Right cardiac atrium (tissue), 5 donors: ENCODE data around the gene SIGLEC9. TPM values are rescaled to one million over a fixed set of nuclear protein-coding genes. Genes with fewer than 3 reads are reported as not detected.
"Not testable (repeated sequence)": the region's sequence is repeated elsewhere in the genome, so short reads cannot be mapped to it uniquely, and the experiment has no call there.

Source experiments
- ATAC-seq, 2 donors: fragments of 200-7000 bp; cut with Tn5 transposase; one replicate each; pipeline versions ENCODE4 v1.8.0 to v1.9.1; 2020; ENCODE audit warnings: moderate library complexity in 2 of 2, mild to moderate bottlenecking in 1 of 2
- DNase-seq, 3 donors: peaks; one replicate each; pipeline ENCODE4 v3.0.0-alpha.2; 2020
- H3K27ac ChIP-seq: one replicate; pipeline ENCODE4 v1.5.1; 2013; ENCODE audit warnings: mild to moderate bottlenecking, low read length, control low read depth, moderate library complexity
- H3K27me3 ChIP-seq: one replicate; pipeline ENCODE4 v1.6.1; 2013; ENCODE audit not compliant: control insufficient read depth, insufficient read depth
- H3K4me1 ChIP-seq: one replicate; pipeline ENCODE4 v1.6.1; 2013; ENCODE audit warnings: low read length; ENCODE audit not compliant: control insufficient read depth, insufficient read depth
- H3K4me3 ChIP-seq: one replicate; pipeline ENCODE4 v1.5.1; 2013; ENCODE audit warnings: low read length, control low read depth
- H3K9me3 ChIP-seq: one replicate; pipeline ENCODE4 v1.6.1; 2013; ENCODE audit warnings: low read length; ENCODE audit not compliant: control insufficient read depth
- WGBS: extraction: QIAGEN DNeasy Blood & Tissue Kit; methylation state at CpG from one replicate; pipeline ENCODE4 v1.1.7; 2013; 5-methylcytosine and 5-hydroxymethylcytosine counted together
- intact Hi-C, 4 donors: fragments of 100-400 bp; cut with DNase I; formaldehyde crosslinking; loops; one replicate each; pipeline versions ENCODE4 v1.11.0 to v1.14.0; 2022 to 2023
- polyA plus RNA-seq: library from polyadenylated mRNA; stranded (reverse); fragments of 200-250 nt; gene quantifications from one replicate; pipeline ENCODE4 v1.2.3, GENCODE V29; 2013
- total RNA-seq, 4 donors: library from RNA; stranded (reverse); fragmentation: NEBNext Ultra II Directional; extraction: Animal tissue kit (Norgen Biotek cat#: 25700); gene quantifications; one replicate each; pipeline ENCODE4 v1.2.1, GENCODE V29; 2021
- donor health status: healthy with polysubstance abuse.
- donor health status: DM: no; HTN: yes; CAD: no.
- donor health status: DM: no; HTN: no; CAD: no.
- donor health status: DM: no; HTN: yes; CAD: no; lungs with severe emphysema.
- donor health status: DM: yes; HTN: yes; CAD: no.

The SIGLEC9 gene
- total and polyA plus RNA-seq, 5 donors = 1.2 to 6.0 (median 4.1) TPM

DNA sequence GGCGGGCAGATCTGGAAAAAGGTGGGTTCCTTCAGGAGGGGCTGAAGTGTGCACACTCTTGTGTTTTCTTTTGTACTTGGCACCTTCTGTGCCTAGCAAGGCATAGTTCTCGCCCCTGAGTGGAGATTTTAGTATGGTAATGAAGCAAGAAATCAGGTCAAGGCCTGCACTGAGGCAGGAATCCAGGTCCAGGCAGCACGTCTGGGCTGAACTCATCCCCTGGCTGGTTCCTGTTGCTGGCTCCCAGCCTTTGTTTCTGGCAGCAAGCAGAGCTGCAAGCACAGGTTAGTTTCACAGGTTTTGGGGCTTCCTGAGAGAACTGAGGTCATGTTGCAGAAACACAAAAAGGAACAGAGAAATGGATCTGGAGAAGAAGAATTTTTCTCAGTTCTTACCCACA is 38.6 kb downstream of the SIGLEC9 start:
- no peak overlapping the region for H3K4me3 ChIP-seq
- H3K27ac ChIP-seq = no peak overlapping the region
- intact Hi-C loops = loop anchor here in 1 of 4 donors (10.0 kb wide), 1 partner anchor 138 kb away; the partner anchor contains the start of gene KLK11
- ATAC-seq (no peak), DNase-seq (no peak)
- WGBS = 65% methylated on average over 3 of the region's 3 CpGs
- H3K4me1 ChIP-seq = no peaks in the 10 kb centered on the region
- H3K27me3 ChIP-seq = no peaks in the 10 kb centered on the region
- no peaks in the 10 kb centered on the region for H3K9me3 ChIP-seq

DNA sequence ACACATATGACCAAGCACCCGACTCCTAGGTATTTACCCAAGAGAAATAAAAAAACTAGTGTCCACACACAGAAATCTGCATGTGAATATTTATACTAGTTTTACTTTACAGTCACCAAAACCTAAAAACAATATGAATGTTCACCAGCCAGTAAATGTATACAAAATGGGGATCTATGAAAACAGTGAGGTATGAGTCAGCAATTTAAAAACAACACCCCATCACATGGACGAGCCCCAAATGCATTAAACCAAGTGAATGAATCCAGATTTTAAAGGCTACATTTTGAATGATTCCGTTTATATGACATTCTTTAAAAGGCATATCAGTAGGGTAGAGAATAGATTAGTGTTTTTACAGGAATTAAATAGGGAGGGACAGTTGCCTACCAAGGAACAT is 39.5 kb downstream of the SIGLEC9 start:
- Histone ChIP-seq H3K4me3 (no peak overlapping the region), H3K4me1 (peaks cover 2% of the 10 kb centered on the region), H3K27me3 (no peaks in the 10 kb centered on the region), H3K27ac (no peak overlapping the region), H3K9me3 (no peaks in the 10 kb centered on the region)
- intact Hi-C loops = loop anchor here in 1 of 4 donors (10.0 kb wide), 1 partner anchor 139 kb away; the partner anchor contains the start of gene KLK11
- ATAC-seq (no peak), DNase-seq (no peak)
- 75% methylated on average over 3 of the region's 3 CpGs for WGBS

- Histone ChIP-seq H3K27ac (no peak overlapping the region), H3K4me3 (no peak overlapping the region), H3K9me3 (no peaks in the 10 kb centered on the region), H3K27me3 (no peaks in the 10 kb centered on the region), H3K4me1 (peaks cover 2% of the 10 kb centered on the region)
- no peak for DNase-seq
- peak; percentile 40 to 49 for ATAC-seq
- WGBS = 46% methylated on average over 9 of the region's 9 CpGs
- intact Hi-C loops = loop anchor here in 1 of 4 donors (10.0 kb wide), 1 partner anchor 142 kb away; the partner anchor contains the start of gene KLK11
These were observed 42.3 kb downstream of the SIGLEC9 start for GRCh38 chr19:51166846-51167490.

DNA sequence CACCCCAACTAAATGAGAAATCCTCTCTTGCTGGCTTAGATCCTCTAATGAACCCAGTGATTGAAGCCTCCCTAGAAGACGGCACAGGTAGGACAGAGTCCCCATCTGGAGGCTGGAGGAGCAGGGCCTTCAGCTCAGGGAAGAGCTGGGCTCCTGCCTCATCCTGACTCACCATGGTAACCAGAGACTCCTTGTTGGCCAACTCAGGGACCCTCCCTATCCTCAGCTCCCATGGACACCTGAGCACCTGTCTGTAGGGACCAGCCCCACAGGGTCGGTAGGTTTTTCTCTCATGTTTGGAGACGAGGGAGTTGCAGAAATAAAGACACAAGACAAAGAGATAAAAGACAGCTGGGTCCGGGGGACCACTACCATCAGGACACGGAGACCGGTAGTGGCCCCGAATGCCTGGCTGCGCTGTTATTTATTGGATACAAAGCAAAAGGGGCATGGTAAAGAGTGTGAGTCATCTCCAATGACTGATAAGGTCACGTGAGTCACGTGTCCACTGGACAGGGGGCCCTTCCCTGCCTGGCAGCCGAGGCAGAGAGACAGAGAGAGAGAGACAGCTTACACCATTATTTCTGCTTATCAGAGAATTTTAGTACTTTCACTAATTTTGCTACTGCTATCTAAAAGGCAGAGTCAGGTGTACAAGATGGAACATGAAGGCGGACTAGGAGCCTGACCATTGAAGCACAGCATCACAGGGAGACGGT is 44.0 kb downstream of the SIGLEC9 start:
- Histone ChIP-seq H3K9me3 (no peaks in the 10 kb centered on the region), H3K27ac (no peak overlapping the region), H3K27me3 (no peaks in the 10 kb centered on the region), H3K4me1 (peaks cover 2% of the 10 kb centered on the region), H3K4me3 (no peak overlapping the region)
- intact Hi-C loops = loop anchor here in 1 of 4 donors (10.0 kb wide), 1 partner anchor 144 kb away; the partner anchor contains the start of gene KLK11
- WGBS = 55% methylated on average over 13 of the region's 13 CpGs
- peak in 1 of 2 donors; percentile 14 for ATAC-seq
- DNase-seq = no peak

DNA sequence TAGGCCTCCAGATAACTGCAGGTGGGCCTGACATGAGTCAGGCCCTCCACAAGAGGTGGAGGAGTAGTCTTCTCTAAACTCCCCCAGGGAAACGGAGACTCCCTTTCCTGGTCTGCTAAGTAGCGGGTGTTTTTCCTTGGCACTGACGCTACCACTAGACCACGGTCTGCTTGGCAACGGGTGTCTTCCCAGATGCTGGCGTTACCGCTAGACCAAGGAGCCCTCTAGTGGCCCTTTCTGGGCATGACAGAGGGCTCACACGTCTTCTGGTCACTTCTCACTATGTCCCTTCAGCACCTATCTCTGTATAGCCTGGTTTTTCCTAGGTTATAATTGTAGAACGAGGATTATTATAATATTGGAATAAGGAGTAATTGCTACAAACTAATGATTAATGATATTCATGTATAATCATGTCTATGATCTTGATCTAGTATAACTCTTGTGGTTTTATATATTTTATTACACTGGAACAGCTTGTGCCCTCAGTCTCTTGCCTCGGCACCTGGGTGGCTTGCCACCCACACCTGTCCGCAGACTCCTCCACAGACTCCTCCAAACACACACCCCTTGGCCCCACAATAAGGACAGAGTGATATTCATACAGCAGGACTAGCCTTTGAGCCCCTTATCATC is 44.7 kb downstream of the SIGLEC9 start:
- not testable (repeated sequence) for H3K4me3 ChIP-seq, H3K27me3 ChIP-seq, H3K9me3 ChIP-seq, ATAC-seq, H3K27ac ChIP-seq, H3K4me1 ChIP-seq
- DNase-seq = peak; percentile 81 to 93 (median 86)
- WGBS = 13% methylated on average over 11 of the region's 11 CpGs
- intact Hi-C loops = loop anchor here in 1 of 4 donors (10.0 kb wide), 1 partner anchor 145 kb away; the partner anchor contains the start of gene KLK11

DNA sequence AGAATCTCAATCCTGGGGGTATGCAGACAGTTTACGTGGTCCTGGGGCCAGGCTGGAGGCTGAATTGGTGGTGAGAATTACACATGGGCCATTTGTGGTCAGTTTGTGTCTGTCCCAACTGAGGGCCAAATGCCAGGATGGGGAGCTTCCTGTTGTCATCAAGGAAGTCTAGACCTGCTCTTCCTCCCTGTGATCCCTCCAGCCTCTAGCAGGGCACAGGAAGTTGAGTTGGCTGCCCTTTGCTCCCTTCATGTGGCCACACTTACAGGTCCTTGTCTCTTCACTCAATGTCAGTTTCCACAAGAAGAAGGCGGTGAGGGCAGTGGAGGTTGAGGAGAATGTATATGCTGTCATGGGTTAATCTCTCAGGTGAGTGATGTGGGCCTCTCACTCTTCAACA is 47.5 kb downstream of the SIGLEC9 start:
- intact Hi-C loops = no loop called here
- no peak overlapping the region for H3K4me3 ChIP-seq
- ATAC-seq (no peak), DNase-seq (no peak)
- H3K27ac ChIP-seq = no peak overlapping the region
- 83% methylated on average over 2 of the region's 2 CpGs for WGBS
- peaks cover 2% of the 10 kb centered on the region for H3K4me1 ChIP-seq
- H3K9me3 ChIP-seq = no peaks in the 10 kb centered on the region
- no peaks in the 10 kb centered on the region for H3K27me3 ChIP-seq

GRCh38 chr19:51173681-51174080 is 49.0 kb downstream of the SIGLEC9 start:
- Histone ChIP-seq H3K9me3 (no peaks in the 10 kb centered on the region), H3K4me1 (peaks cover 2% of the 10 kb centered on the region), H3K4me3 (no peak overlapping the region), H3K27me3 (no peaks in the 10 kb centered on the region), H3K27ac (no peak overlapping the region)
- no peak for DNase-seq
- intact Hi-C loops = no loop called here
- no peak for ATAC-seq
- 52% methylated on average over 5 of the region's 5 CpGs for WGBS

DNA sequence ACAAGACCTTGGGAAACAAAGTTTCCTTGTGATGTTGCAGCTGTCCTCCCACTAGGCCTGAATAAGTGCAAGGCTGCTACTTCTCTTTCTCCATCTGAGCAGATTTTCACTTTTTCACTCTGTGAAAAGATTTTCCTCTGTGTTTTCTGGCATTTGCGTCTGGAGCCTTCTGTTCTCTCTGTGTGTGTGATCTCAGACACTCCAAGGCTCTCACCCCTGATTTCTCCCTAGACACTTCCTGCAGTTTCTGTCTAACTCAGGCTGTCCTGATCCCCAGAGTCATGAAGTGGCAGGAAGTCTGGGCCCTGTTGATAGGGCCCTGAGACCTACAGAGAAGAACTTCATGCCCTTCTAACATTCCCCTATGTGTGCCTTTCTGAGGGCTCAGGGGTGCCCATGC is 54.5 kb downstream of the SIGLEC9 start:
- WGBS = 21% methylated on average over 1 of the region's 1 CpG
- Histone ChIP-seq H3K4me3 (no peak overlapping the region), H3K4me1 (no peaks in the 10 kb centered on the region), H3K27ac (no peak overlapping the region), H3K27me3 (no peaks in the 10 kb centered on the region), H3K9me3 (no peaks in the 10 kb centered on the region)
- ATAC-seq = no peak
- intact Hi-C loops = no loop called here
- no peak for DNase-seq

Other genes with a start within 250 kb of the SIGLEC9 start
- gene KLK4, start 213.5 kb upstream of the SIGLEC9 start, total RNA-seq = not detected
- not detected for gene KLK4, start 213.5 kb upstream of the SIGLEC9 start, polyA plus RNA-seq
- gene KLK5, start 171.9 kb upstream of the SIGLEC9 start, total RNA-seq = not detected
- gene KLK5, start 171.9 kb upstream of the SIGLEC9 start, polyA plus RNA-seq = not detected
- not detected for gene KLK6, start 155.3 kb upstream of the SIGLEC9 start, total RNA-seq
- gene KLK6, start 155.3 kb upstream of the SIGLEC9 start, polyA plus RNA-seq = not detected
- gene KLK7, start 141.0 kb upstream of the SIGLEC9 start, total RNA-seq = not detected
- not detected for gene KLK7, start 141.0 kb upstream of the SIGLEC9 start, polyA plus RNA-seq
- gene KLK8, start 123.3 kb upstream of the SIGLEC9 start, total RNA-seq = not detected
- gene KLK8, start 123.3 kb upstream of the SIGLEC9 start, polyA plus RNA-seq = 0.07 TPM
- under 1 TPM in 3 of 4 donors, not detected in 1; 0.48 to 0.89 (median 0.50) TPM for gene KLK10, start 105.2 kb upstream of the SIGLEC9 start, total RNA-seq
- gene KLK10, start 105.2 kb upstream of the SIGLEC9 start, polyA plus RNA-seq = 0.48 TPM
- under 1 TPM in 3 of 4 donors, not detected in 1; 0.50 to 0.69 (median 0.50) TPM for gene KLK11, start 98.3 kb upstream of the SIGLEC9 start, total RNA-seq
- 0.14 TPM for gene KLK11, start 98.3 kb upstream of the SIGLEC9 start, polyA plus RNA-seq
- gene KLK12, start 89.9 kb upstream of the SIGLEC9 start, total RNA-seq = not detected
- gene KLK12, start 89.9 kb upstream of the SIGLEC9 start, polyA plus RNA-seq = not detected
- gene KLK13, start 59.8 kb upstream of the SIGLEC9 start, total RNA-seq = not detected
- 0.20 TPM for gene KLK13, start 59.8 kb upstream of the SIGLEC9 start, polyA plus RNA-seq
- 1 to 10 TPM in 1 of 4 donors, under 1 TPM in 1, not detected in 2; 0.31 to 1.0 TPM for gene KLK14, start 42.0 kb upstream of the SIGLEC9 start, total RNA-seq
- gene KLK14, start 42.0 kb upstream of the SIGLEC9 start, polyA plus RNA-seq = not detected
- gene CTU1, start 16.5 kb upstream of the SIGLEC9 start, total RNA-seq = 1 to 10 TPM; 4.2 to 5.3 (median 4.4) TPM
- gene CTU1, start 16.5 kb upstream of the SIGLEC9 start, polyA plus RNA-seq = 2.0 TPM
- 1 to 10 TPM; 1.3 to 2.4 (median 2.0) TPM for gene SIGLEC7, start 17.4 kb downstream of the SIGLEC9 start, total RNA-seq
- gene SIGLEC7, start 17.4 kb downstream of the SIGLEC9 start, polyA plus RNA-seq = 0.59 TPM
- 1 to 10 TPM; 2.3 to 6.0 (median 4.1) TPM for gene CD33, start 100.2 kb downstream of the SIGLEC9 start, total RNA-seq
- gene CD33, start 100.2 kb downstream of the SIGLEC9 start, polyA plus RNA-seq = 2.4 TPM
- not detected for gene SIGLECL1, start 126.2 kb downstream of the SIGLEC9 start, total RNA-seq
- gene SIGLECL1, start 126.2 kb downstream of the SIGLEC9 start, polyA plus RNA-seq = not detected
- under 1 TPM in 1 of 4 donors, not detected in 3; 0.31 TPM for gene IGLON5, start 186.7 kb downstream of the SIGLEC9 start, total RNA-seq
- gene IGLON5, start 186.7 kb downstream of the SIGLEC9 start, polyA plus RNA-seq = 0.07 TPM
- gene VSIG10L, start 217.2 kb downstream of the SIGLEC9 start, total RNA-seq = 1 to 10 TPM in 3 of 4 donors, under 1 TPM in 1; 0.85 to 2.2 (median 1.6) TPM
- 2.0 TPM for gene VSIG10L, start 217.2 kb downstream of the SIGLEC9 start, polyA plus RNA-seq
- 100 to 1,000 TPM; 240 to 296 (median 258) TPM for gene ETFB, start 241.5 kb downstream of the SIGLEC9 start, total RNA-seq
- 452 TPM for gene ETFB, start 241.5 kb downstream of the SIGLEC9 start, polyA plus RNA-seq
- gene CLDND2, start 244.1 kb downstream of the SIGLEC9 start, total RNA-seq = 1 to 10 TPM; 1.1 to 2.5 (median 2.2) TPM
- gene CLDND2, start 244.1 kb downstream of the SIGLEC9 start, polyA plus RNA-seq = 0.45 TPM
- gene NKG7, start 247.7 kb downstream of the SIGLEC9 start, total RNA-seq = 1 to 10 TPM in 3 of 4 donors, under 1 TPM in 1; 0.89 to 3.1 (median 1.7) TPM
- 1.7 TPM for gene NKG7, start 247.7 kb downstream of the SIGLEC9 start, polyA plus RNA-seq